ENCODE measurements around the gene SOSTDC1.
A peak's percentile ranks its signal among the peaks of the same experiment; 100 is the strongest.
"Not testable (repeated sequence)": the region's sequence is repeated elsewhere in the genome, so short reads cannot be mapped to it uniquely, and the experiment has no call there.

SOSTDC1 gene

GRCh38 chr7:16465469-16466361, at the start of gene SOSTDC1:
Gene SOSTDC1 (minus strand): TSS chr7:16465738. CDS start chr7:16465668, 70 bp downstream.
- no peak for DNase-seq

- DNase-seq = no peak
Measured at GRCh38 chr7:16514729-16515128, 49.2 kb upstream of the SOSTDC1 start.

- DNase-seq = no peak
Measured at GRCh38 chr7:16514271-16514670, 48.7 kb upstream of the SOSTDC1 start.

GRCh38 chr7:16512097-16512496, 46.6 kb upstream of the SOSTDC1 start:
- DNase-seq = no peak

GRCh38 chr7:16511314-16511713, 45.8 kb upstream of the SOSTDC1 start:
- no peak for DNase-seq

GRCh38 chr7:16509829-16510228, 44.3 kb upstream of the SOSTDC1 start:
- DNase-seq = no peak

GRCh38 chr7:16506422-16506821, 40.9 kb upstream of the SOSTDC1 start:
- DNase-seq = not testable (repeated sequence)

- no peak for DNase-seq
Measured at GRCh38 chr7:16504019-16504418, 38.5 kb upstream of the SOSTDC1 start.

GRCh38 chr7:16502303-16502702, 36.8 kb upstream of the SOSTDC1 start:
- no peak for DNase-seq

GRCh38 chr7:16498122-16498521, 32.6 kb upstream of the SOSTDC1 start:
- no peak for DNase-seq

- peak; percentile 13 for DNase-seq
Measured at GRCh38 chr7:16494955-16495719, 29.6 kb upstream of the SOSTDC1 start.

GRCh38 chr7:16494551-16494950, 29.0 kb upstream of the SOSTDC1 start:
- DNase-seq = no peak

GRCh38 chr7:16493266-16493665, 27.7 kb upstream of the SOSTDC1 start:
- DNase-seq = no peak

- no peak for DNase-seq
Measured at GRCh38 chr7:16492513-16493062, 27.1 kb upstream of the SOSTDC1 start.

GRCh38 chr7:16491148-16491547, 25.6 kb upstream of the SOSTDC1 start:
- no peak for DNase-seq

- peak; percentile 51 for DNase-seq
Measured at GRCh38 chr7:16484453-16485158, 19.1 kb upstream of the SOSTDC1 start.

GRCh38 chr7:16479591-16479990, 14.1 kb upstream of the SOSTDC1 start:
- no peak for DNase-seq

- no peak for DNase-seq
Measured at GRCh38 chr7:16479161-16479560, 13.6 kb upstream of the SOSTDC1 start.

GRCh38 chr7:16471933-16472332, 6.4 kb upstream of the SOSTDC1 start:
- DNase-seq = no peak

GRCh38 chr7:16463949-16464715, 1.4 kb downstream of the SOSTDC1 start:
- no peak for DNase-seq

- DNase-seq = no peak
Measured at GRCh38 chr7:16463520-16463919, 2.0 kb downstream of the SOSTDC1 start.

- no peak for DNase-seq
Measured at GRCh38 chr7:16462431-16462889, 3.1 kb downstream of the SOSTDC1 start.

All from NCI-H69 (cell line).